ENCODE data around the gene SCARB2. TPM values are rescaled to one million over a fixed set of nuclear protein-coding genes. Genes with fewer than 3 reads are reported as not detected.

The SCARB2 gene
- total RNA-seq, 1 donor from 2014 or later: 172 TPM

- Histone ChIP-seq H3K9ac (ENCODE audit: low read length) (peak overlapping the region; percentile 74), H3K79me2 (ENCODE audit: insufficient read depth, low read length) (peaks cover 66% of the 10 kb centered on the region), H3K4me1 (ENCODE audit: insufficient read depth, low read length) (peaks cover 56% of the 10 kb centered on the region), H3K27ac (ENCODE audit: low read depth, low read length) (peak overlapping the region; percentile 76), H3K9me3 (ENCODE audit: insufficient read depth, low read depth, low read length) (no peaks in the 10 kb centered on the region), H3K27me3 (ENCODE audit: insufficient read depth, low read length) (no peaks in the 10 kb centered on the region), H3K36me3 (ENCODE audit: insufficient read depth, low read length) (no peaks in the 10 kb centered on the region), H3K4me3 (ENCODE audit: insufficient read depth, low read depth, low read length) (peak overlapping the region; percentile 34), H2AFZ (ENCODE audit: low read depth, low read length) (peak overlapping the region; percentile 11), H4K20me1 (ENCODE audit: insufficient read depth, low read length) (peaks cover 18% of the 10 kb centered on the region), H3K4me2 (ENCODE audit: low read length) (peak overlapping the region; percentile 79)
- TF ChIP-seq CTCF (IDR thresholded peaks at IDR 0.05; ENCODE audit: insufficient read depth, low read depth, low read length) (no peak), EZH2 (IDR thresholded peaks at IDR 0.05; ENCODE audit: insufficient read depth, low read length) (no peak)
- H3K27ac Mint-ChIP-seq (ENCODE audit: unreplicated experiment): peak overlapping the region; percentile 66
- peak overlapping the region; percentile 32 for H3K4me3 Mint-ChIP-seq (ENCODE audit: unreplicated experiment)
- DNase-seq (ENCODE audit: low read depth) (peak; percentile 93), FAIRE-seq (no peak)
- peaks cover 11% of the 10 kb centered on the region for H3K36me3 Mint-ChIP-seq (ENCODE audit: low read depth, unreplicated experiment)
- peaks cover 49% of the 10 kb centered on the region for H3K4me1 Mint-ChIP-seq (ENCODE audit: low read depth, unreplicated experiment)
- no peaks in the 10 kb centered on the region for H3K27me3 Mint-ChIP-seq (ENCODE audit: low read depth, unreplicated experiment)
- H3K9me3 Mint-ChIP-seq (ENCODE audit: unreplicated experiment): no peaks in the 10 kb centered on the region
These were observed 15.0 kb downstream of the SCARB2 start for GRCh38 chr4:76198411-76199237.

GRCh38 chr4:76197971-76198410 lies 15.6 kb downstream of the SCARB2 start:
- H2AFZ ChIP-seq (ENCODE audit: low read depth, low read length): no peak overlapping the region

GRCh38 chr4:76197031-76197743 lies 16.4 kb downstream of the SCARB2 start:
- Mint-ChIP-seq H3K9me3 (ENCODE audit: unreplicated experiment) (no peaks in the 10 kb centered on the region), H3K27me3 (ENCODE audit: low read depth, unreplicated experiment) (no peaks in the 10 kb centered on the region), H3K27ac (ENCODE audit: unreplicated experiment) (peak overlapping the region; percentile 66), H3K36me3 (ENCODE audit: low read depth, unreplicated experiment) (peaks cover 25% of the 10 kb centered on the region), H3K4me1 (ENCODE audit: low read depth, unreplicated experiment) (peaks cover 51% of the 10 kb centered on the region), H3K4me3 (ENCODE audit: unreplicated experiment) (peak overlapping the region; percentile 36)
- FAIRE-seq: no peak
- peaks cover 56% of the 10 kb centered on the region for H3K4me1 ChIP-seq (ENCODE audit: insufficient read depth, low read length)
- H3K4me3 ChIP-seq (ENCODE audit: insufficient read depth, low read depth, low read length): no peak overlapping the region
- H3K79me2 ChIP-seq (ENCODE audit: insufficient read depth, low read length): peaks cover 60% of the 10 kb centered on the region
- H4K20me1 ChIP-seq (ENCODE audit: insufficient read depth, low read length): peaks cover 17% of the 10 kb centered on the region
- no peaks in the 10 kb centered on the region for H3K9me3 ChIP-seq (ENCODE audit: insufficient read depth, low read depth, low read length)
- no peaks in the 10 kb centered on the region for H3K27me3 ChIP-seq (ENCODE audit: insufficient read depth, low read length)
- DNase-seq (ENCODE audit: low read depth): peak; percentile 66
- TF ChIP-seq EZH2 (IDR thresholded peaks at IDR 0.05; ENCODE audit: insufficient read depth, low read length): no peak
- TF ChIP-seq CTCF (IDR thresholded peaks at IDR 0.05; ENCODE audit: insufficient read depth, low read depth, low read length): no peak
- peak overlapping the region; percentile 79 for H3K4me2 ChIP-seq (ENCODE audit: low read length)
- H3K27ac ChIP-seq (ENCODE audit: low read depth, low read length): peak overlapping the region; percentile 76
- no peak overlapping the region for H2AFZ ChIP-seq (ENCODE audit: low read depth, low read length)
- peak overlapping the region; percentile 74 for H3K9ac ChIP-seq (ENCODE audit: low read length)
- H3K36me3 ChIP-seq (ENCODE audit: insufficient read depth, low read length): no peaks in the 10 kb centered on the region

More at GRCh38 chr4:76197971-76198410, 15.6 kb downstream of the SCARB2 start:
- peak overlapping the region; percentile 76 for H3K27ac ChIP-seq (ENCODE audit: low read depth, low read length)
- H3K36me3 ChIP-seq (ENCODE audit: insufficient read depth, low read length): no peaks in the 10 kb centered on the region
- no peak overlapping the region for H3K4me3 Mint-ChIP-seq (ENCODE audit: unreplicated experiment)
- peak overlapping the region; percentile 79 for H3K4me2 ChIP-seq (ENCODE audit: low read length)
- peaks cover 17% of the 10 kb centered on the region for H3K36me3 Mint-ChIP-seq (ENCODE audit: low read depth, unreplicated experiment)
- peaks cover 56% of the 10 kb centered on the region for H3K4me1 ChIP-seq (ENCODE audit: insufficient read depth, low read length)
- peaks cover 51% of the 10 kb centered on the region for H3K4me1 Mint-ChIP-seq (ENCODE audit: low read depth, unreplicated experiment)
- FAIRE-seq: no peak
- H4K20me1 ChIP-seq (ENCODE audit: insufficient read depth, low read length): peaks cover 17% of the 10 kb centered on the region
- no peaks in the 10 kb centered on the region for H3K9me3 Mint-ChIP-seq (ENCODE audit: unreplicated experiment)
- H3K27me3 Mint-ChIP-seq (ENCODE audit: low read depth, unreplicated experiment): no peaks in the 10 kb centered on the region
- peak overlapping the region; percentile 66 for H3K27ac Mint-ChIP-seq (ENCODE audit: unreplicated experiment)
- H3K27me3 ChIP-seq (ENCODE audit: insufficient read depth, low read length): no peaks in the 10 kb centered on the region
- peak overlapping the region; percentile 74 for H3K9ac ChIP-seq (ENCODE audit: low read length)
- H3K4me3 ChIP-seq (ENCODE audit: insufficient read depth, low read depth, low read length): peak overlapping the region; percentile 34
- peak; percentile 84 for DNase-seq (ENCODE audit: low read depth)
- no peak for TF ChIP-seq EZH2 (IDR thresholded peaks at IDR 0.05; ENCODE audit: insufficient read depth, low read length)
- H3K9me3 ChIP-seq (ENCODE audit: insufficient read depth, low read depth, low read length): no peaks in the 10 kb centered on the region
- H3K79me2 ChIP-seq (ENCODE audit: insufficient read depth, low read length): peaks cover 63% of the 10 kb centered on the region
